CD4-positive, alpha-beta T cell treated with Interleukin-6 at 100 ng/mL for 8 hours (primary cell): ENCODE measurements around the gene C1QL1.

Experiments
- DNase-seq: peaks from one replicate; pipeline ENCODE4 v3.0.0-alpha.2; 2020; ENCODE audit warnings: mixed read lengths, low spot score

The C1QL1 gene

GRCh38 chr17:44930667-44931066, 37.4 kb downstream of the C1QL1 start:
- no peak for DNase-seq

GRCh38 chr17:44928950-44929720, 39.0 kb downstream of the C1QL1 start:
- no peak for DNase-seq

- DNase-seq = no peak
These were observed 40.0 kb downstream of the C1QL1 start for GRCh38 chr17:44928136-44928535.

GRCh38 chr17:44927696-44928095, 40.4 kb downstream of the C1QL1 start:
- no peak for DNase-seq

- DNase-seq = no peak
These were observed 41.1 kb downstream of the C1QL1 start for GRCh38 chr17:44926821-44927525.

GRCh38 chr17:44925731-44926697, 42.1 kb downstream of the C1QL1 start:
- no peak for DNase-seq

GRCh38 chr17:44924107-44924544, 44.0 kb downstream of the C1QL1 start:
- DNase-seq = no peak

- DNase-seq = no peak
These were observed 45.2 kb downstream of the C1QL1 start for GRCh38 chr17:44922746-44923470.

GRCh38 chr17:44922136-44922535, 46.0 kb downstream of the C1QL1 start:
- DNase-seq = no peak

GRCh38 chr17:44921122-44921882, 46.8 kb downstream of the C1QL1 start:
- DNase-seq = no peak

- DNase-seq = no peak
These were observed 47.5 kb downstream of the C1QL1 start for GRCh38 chr17:44920565-44920940.

GRCh38 chr17:44919885-44920564, 48.1 kb downstream of the C1QL1 start:
- DNase-seq = peak; percentile 52

GRCh38 chr17:44919411-44919810, 48.7 kb downstream of the C1QL1 start:
- no peak for DNase-seq

GRCh38 chr17:44918006-44918405, 50.1 kb downstream of the C1QL1 start:
- DNase-seq = no peak

- DNase-seq = no peak
These were observed 50.6 kb downstream of the C1QL1 start for GRCh38 chr17:44917456-44917855.

GRCh38 chr17:44916781-44917241, 51.3 kb downstream of the C1QL1 start:
- no peak for DNase-seq

GRCh38 chr17:44915862-44916780, 52.0 kb downstream of the C1QL1 start:
- DNase-seq = no peak

GRCh38 chr17:44915321-44915726, 52.8 kb downstream of the C1QL1 start, which contains the start of gene GFAP:
TSS of gene GFAP (minus strand) at chr17:44915500. CDS start at chr17:44915486, 14 bp downstream.
- no peak for DNase-seq

- DNase-seq = no peak
These were observed 53.3 kb downstream of the C1QL1 start for GRCh38 chr17:44914698-44915271.
